ENCODE measurements around the gene NELFCD. TPM values are rescaled to one million over a fixed set of nuclear protein-coding genes. Genes with fewer than 3 reads are reported as not detected.

Gene NELFCD
- polyA plus RNA-seq, 1 of the 3 experiments (the other 2 are of a cell fraction), result 90.0 TPM

GRCh38 chr20:59013959-59014608 lies 33.0 kb downstream of the NELFCD start:
- no peak overlapping the region for H3K9ac ChIP-seq
- 0 out of 2 replicates have a peak overlapping the region, but pooled peaks have one; percentile 43 for H3K4me2 ChIP-seq
- H3K9me2 ChIP-seq, result no peaks in the 10 kb centered on the region
- H2AFZ ChIP-seq (ENCODE audit: low read depth), result no peak overlapping the region
- TF ChIP-seq NFIC (IDR thresholded peaks at IDR 0.05; ENCODE audit: borderline replicate concordance) (peak; percentile 34; the same call in 1 of the 2 replicates), IRF3 (IDR thresholded peaks at IDR 0.05; ENCODE audit: low read depth, low read length) (no peak), GATA2 (CRISPR knock-in tag; IDR thresholded peaks at IDR 0.05) (0 out of 2 replicates have a peak, but pooled peaks have one; percentile 24), MAX (IDR thresholded peaks at IDR 0.05; ENCODE audit: low read depth) (peak; percentile 41; the same call in 1 of the 2 replicates), CTCF (IDR thresholded peaks at IDR 0.05) (no peak), YY1 (IDR thresholded peaks at IDR 0.05; ENCODE audit: low read depth) (0 out of 2 replicates have a peak, but pooled peaks have one; percentile 48), TCF12 (IDR thresholded peaks at IDR 0.05) (no peak; the same call in 1 of the 2 replicates), MEF2A (IDR thresholded peaks at IDR 0.05; ENCODE audit: borderline replicate concordance, low read depth) (no peak), FOSL2 (IDR thresholded peaks at IDR 0.05; ENCODE audit: borderline replicate concordance, low read depth) (peak; percentile 57; the same call in 1 of the 2 replicates), USF2 (IDR thresholded peaks at IDR 0.05; ENCODE audit: borderline replicate concordance, low read depth, low read length) (no peak), PBX3 (IDR thresholded peaks at IDR 0.05) (peak; percentile 11; the same call in 1 of the 2 replicates), ELF1 (IDR thresholded peaks at IDR 0.05) (no peak), JUND (IDR thresholded peaks at IDR 0.05) (peak; percentile 38; the same call in 1 of the 2 replicates)
- peaks cover 12% of the 10 kb centered on the region for H3F3A ChIP-seq (replicated peaks; ENCODE audit: insufficient read depth)
- peaks cover under 1% of the 10 kb centered on the region; the same call in 1 of the 2 replicates for H3K79me2 ChIP-seq (ENCODE audit: insufficient read depth)
- H3K4me1 ChIP-seq (ENCODE audit: control insufficient read depth in 1 of 2, insufficient read depth in 2 of 2, low read depth in 1 of 2, low read length in 1 of 2), result peaks cover 24 to 48% of the 10 kb centered on the region in 2 experiments; a peak in 3 of 4 replicates
- H3K36me3 ChIP-seq (replicated peaks in 1 of 2; ENCODE audit: control insufficient read depth in 1 of 2, insufficient read depth in 2 of 2, low read length in 1 of 2), result no peaks in the 10 kb centered on the region
- H3K9me3 ChIP-seq, result no peaks in the 10 kb centered on the region
- H4K20me1 ChIP-seq (ENCODE audit: insufficient read depth), result no peaks in the 10 kb centered on the region
- ChIA-PET POLR2A (no interaction called here), CTCF (interaction anchor here (1.2 kb wide), 1 partner anchor 804 kb away, joined by 3 read pairs; no protein-coding TSS in a partner anchor)
- no peak overlapping the region for H3K4me3 ChIP-seq (ENCODE audit: low read depth in 2 of 2, low read length in 1 of 2)
- no peak for DNase-seq
- H3K27me3 ChIP-seq (ENCODE audit: insufficient read depth), result no peaks in the 10 kb centered on the region
- peak overlapping the region in 1 of 2 experiments; percentile 62; a peak in 2 of 4 replicates for H3K27ac ChIP-seq (ENCODE audit: low read depth in 2 of 2, low read length in 1 of 2)
- WGBS (ENCODE audit: low lambda C conversion rate), result 65% methylated on average over 13 of the region's 13 CpGs

All from SK-N-SH (cell line).